GM19324 (cell line): ENCODE measurements around the gene NRF1.
"Not testable (repeated sequence)": the region's sequence is repeated elsewhere in the genome, so short reads cannot be mapped to it uniquely, and the experiment has no call there.

ENCODE experiments used
- ATAC-seq: cut with Tn5 transposase; IDR thresholded peaks from one replicate; pipeline ENCODE4 v1.9.1; 2021; ENCODE audit warnings: mild to moderate bottlenecking, moderate library complexity; ENCODE audit not compliant: unreplicated experiment, low FRiP score

The NRF1 gene

DNA sequence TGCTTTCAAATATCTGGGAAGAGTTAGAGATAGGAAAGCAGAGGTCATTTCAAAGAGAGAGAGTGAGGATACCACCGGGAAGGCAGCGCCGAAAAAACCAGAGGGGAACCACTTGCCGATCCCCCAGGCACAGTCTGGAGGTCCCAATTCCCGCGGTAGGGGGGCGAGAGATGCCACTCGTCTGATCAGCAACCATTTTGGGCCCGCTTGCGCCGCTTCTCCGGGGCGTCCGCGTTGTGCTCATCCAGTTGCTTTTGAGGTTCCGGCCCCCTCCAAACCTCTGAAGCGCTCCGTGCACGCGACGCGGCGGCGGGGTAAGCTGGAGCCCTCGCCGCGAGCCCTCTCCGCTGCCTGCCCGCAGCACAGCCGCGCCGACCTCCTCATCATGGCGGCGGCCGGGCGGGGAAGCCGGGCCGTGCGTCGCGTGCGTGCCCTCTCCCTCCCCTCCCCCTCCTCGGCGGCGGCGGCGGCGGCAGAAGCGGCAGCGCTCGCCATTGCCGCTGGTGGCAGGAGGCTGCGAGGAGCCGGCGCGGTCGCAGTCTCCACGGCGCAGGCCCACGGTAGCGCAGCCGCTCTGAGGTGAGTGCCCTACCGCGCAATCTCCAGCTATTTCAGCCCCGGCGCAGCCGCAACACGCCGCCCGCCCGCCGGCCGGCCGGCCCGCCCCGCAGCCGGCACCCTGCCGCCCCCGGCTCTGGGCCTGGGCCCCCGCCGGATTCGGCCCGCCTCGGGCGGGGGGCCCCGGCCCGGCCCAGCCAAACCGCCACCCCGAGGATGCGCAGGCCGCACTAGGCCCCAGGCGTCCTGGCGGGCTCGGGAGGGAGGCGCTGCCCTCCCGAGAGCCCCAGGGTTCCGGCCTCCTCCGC lies at the start of gene NRF1:
Gene NRF1 (plus strand): TSS at position 475 of the 866 bp plus-strand sequence. CDS start 45,632 bp downstream, outside the sequence.
- peak; percentile 82 for ATAC-seq

GRCh38 chr7:129566323-129566722 lies 45.2 kb upstream of the NRF1 start:
- not testable (repeated sequence) for ATAC-seq

GRCh38 chr7:129567377-129567776 lies 44.1 kb upstream of the NRF1 start:
- no peak for ATAC-seq

GRCh38 chr7:129568240-129568639 lies 43.3 kb upstream of the NRF1 start:
- no peak for ATAC-seq

DNA sequence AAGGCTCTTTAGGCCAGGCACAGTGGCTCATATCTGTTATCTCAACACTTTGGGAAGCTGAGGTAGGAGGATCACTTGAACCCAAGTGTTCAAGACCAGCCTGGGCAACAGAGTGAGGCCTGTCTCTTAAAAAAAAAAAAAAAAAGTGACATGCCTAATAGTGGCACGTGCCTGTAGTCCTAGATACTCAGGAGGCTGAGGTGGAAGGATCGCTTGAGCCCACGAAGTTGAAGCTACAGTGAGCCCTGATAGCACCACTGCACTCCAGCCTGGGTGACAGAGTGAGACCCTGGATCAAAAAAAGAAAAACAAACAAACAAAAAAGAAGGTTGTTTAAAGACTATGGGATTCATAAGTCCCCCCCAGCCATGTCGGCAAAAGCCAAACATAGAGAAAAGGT lies 42.2 kb upstream of the NRF1 start:
- no peak for ATAC-seq

DNA sequence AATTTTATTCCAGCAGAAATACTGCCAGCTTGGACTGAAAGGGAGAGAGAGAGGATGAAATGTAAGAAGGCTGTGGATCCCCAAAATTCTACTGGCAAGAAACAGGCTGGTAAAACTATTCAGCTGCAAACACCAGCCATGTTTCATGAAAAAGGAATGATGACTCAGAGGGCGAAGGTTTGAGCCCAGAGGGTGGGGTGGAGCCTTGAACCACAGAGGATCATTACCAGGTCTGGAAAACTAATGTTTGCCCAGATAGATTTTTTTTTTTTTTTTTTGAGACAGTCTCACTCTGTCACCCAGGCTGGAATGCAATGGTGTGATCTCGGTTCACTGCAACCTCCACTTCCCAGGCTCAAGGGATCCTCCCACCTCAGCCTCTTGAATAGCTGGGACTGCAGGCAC lies 41.7 kb upstream of the NRF1 start:
- no peak for ATAC-seq

DNA sequence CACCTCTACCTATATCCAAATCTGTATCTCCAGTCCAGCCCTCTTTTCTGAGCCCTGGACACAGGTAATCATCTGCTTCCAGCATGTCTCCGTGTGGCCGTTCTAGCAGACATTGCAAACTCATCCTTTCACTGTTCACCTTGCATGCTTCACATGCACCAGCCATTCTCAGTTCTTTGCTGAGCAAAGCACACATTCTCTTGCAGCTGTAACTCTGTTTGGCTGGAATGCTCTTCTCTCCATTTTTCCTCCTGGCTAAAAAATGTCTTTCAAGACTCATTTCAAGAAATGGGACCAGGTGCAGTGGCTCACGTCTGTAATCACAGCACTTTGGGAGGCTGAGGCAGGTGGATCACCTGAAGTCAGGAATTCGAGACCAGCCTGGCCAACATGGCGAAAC lies 40.3 kb upstream of the NRF1 start:
- no peak for ATAC-seq

DNA sequence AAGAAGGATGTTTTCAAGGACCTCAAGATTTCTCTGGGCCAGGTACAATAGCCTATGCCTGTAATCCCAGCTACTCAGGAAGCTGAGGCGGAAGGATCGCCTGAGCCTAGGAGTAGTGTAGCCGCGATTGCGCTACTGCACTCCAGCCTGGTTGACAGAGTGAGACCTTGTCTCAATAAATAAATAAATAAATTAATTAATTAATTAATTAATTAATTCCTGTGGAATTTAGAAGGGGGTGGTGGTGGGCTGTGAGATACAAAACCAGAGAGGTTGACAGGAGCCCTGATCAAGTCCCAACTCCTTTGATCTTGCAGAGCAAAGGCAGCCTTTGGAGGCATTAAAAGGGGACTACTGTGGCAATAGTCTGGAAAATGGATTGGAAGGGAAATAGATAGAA lies 39.3 kb upstream of the NRF1 start:
- no peak for ATAC-seq

- ATAC-seq: no peak
Measured at GRCh38 chr7:129574487-129574886, 37.0 kb upstream of the NRF1 start.

GRCh38 chr7:129575699-129576098 lies 35.8 kb upstream of the NRF1 start:
- ATAC-seq: no peak

GRCh38 chr7:129576138-129576537 lies 35.4 kb upstream of the NRF1 start:
- ATAC-seq: no peak

DNA sequence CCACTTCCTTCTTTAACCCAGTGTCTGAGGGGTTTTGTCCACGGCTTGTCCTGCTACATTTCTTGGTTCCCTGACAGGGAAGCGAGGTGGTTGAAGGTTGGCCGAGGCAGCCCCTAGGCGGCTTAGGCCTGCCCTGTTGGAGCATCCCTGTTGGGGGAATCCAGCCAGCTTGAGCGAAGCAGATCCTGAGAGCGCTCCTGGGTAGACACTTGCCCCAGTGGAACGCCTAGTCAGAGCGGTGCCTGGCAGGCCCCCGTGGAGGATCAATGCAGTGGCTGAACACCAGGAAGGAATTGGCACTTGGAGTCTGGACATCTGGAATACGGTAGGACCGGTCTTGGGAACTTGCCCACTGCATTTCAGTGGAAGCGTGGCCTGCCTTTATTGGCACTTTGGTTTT lies 32.7 kb upstream of the NRF1 start:
- ATAC-seq: no peak

DNA sequence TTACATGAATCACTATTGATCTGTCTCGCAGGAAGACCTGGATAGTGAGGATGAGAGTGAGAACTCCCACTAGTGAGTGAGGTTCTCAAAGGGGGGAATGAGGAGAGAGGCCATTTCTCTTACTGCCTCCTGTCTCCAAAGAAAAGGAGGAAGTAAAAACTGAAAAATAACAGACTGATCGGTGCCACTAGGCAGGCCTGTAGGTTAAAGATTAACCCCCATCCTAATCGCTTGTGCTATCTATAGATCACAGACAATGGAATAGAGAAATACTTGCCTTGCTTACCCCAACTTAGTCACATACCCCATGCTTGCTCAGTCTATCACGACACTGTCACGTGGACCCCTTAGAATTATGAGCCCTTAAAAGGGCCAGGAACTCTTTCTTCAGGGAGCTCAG lies 25.3 kb upstream of the NRF1 start:
- not testable (repeated sequence) for ATAC-seq

GRCh38 chr7:129588268-129588667 lies 23.3 kb upstream of the NRF1 start:
- no peak for ATAC-seq

- no peak for ATAC-seq
Measured at GRCh38 chr7:129591868-129592267, 19.7 kb upstream of the NRF1 start.

DNA sequence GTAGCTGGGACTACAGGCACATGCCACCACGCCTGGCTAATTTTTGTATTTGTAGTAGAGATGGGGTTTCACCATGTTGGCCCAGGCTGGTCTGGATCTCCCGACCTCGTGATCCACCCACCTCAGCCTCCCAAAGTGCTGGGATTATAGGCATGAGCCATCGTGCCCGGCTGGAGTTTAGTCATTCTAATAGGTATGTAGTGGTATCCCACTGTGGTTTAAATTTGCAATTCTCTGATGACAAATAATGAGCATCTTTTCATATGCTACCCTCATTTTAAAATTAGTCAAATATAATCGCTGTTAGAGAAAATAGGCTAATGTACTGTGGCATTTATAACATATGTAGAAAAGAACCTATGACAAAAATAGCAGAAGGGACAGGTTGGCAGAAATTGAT lies 15.1 kb upstream of the NRF1 start:
- ATAC-seq: not testable (repeated sequence)

- no peak for ATAC-seq
Measured at GRCh38 chr7:129597672-129598071, 13.8 kb upstream of the NRF1 start.

GRCh38 chr7:129599174-129599573 lies 12.3 kb upstream of the NRF1 start:
- no peak for ATAC-seq

GRCh38 chr7:129603594-129603993 lies 7.9 kb upstream of the NRF1 start:
- not testable (repeated sequence) for ATAC-seq

GRCh38 chr7:129604021-129604420 lies 7.5 kb upstream of the NRF1 start:
- not testable (repeated sequence) for ATAC-seq

GRCh38 chr7:129604713-129605437 lies 6.6 kb upstream of the NRF1 start:
- no peak for ATAC-seq
